ENCODE data around the gene STPG2.

Gene STPG2

GRCh38 chr4:98143001-98143899 lies at the start of gene STPG2:
STPG2 (minus strand) TSS chr4:98143476.
- DNase-seq (ENCODE audit: extremely low read depth in 1 of 2, low read depth in 1 of 2): peak; percentile 83 to 90

- DNase-seq (ENCODE audit: extremely low read depth in 1 of 2, low read depth in 1 of 2): no peak
Measured at GRCh38 chr4:98185279-98185678, 42.0 kb upstream of the STPG2 start.

GRCh38 chr4:98181809-98182208 lies 38.5 kb upstream of the STPG2 start:
- DNase-seq (ENCODE audit: extremely low read depth in 1 of 2, low read depth in 1 of 2): no peak

- DNase-seq (ENCODE audit: extremely low read depth in 1 of 2, low read depth in 1 of 2): no peak
Measured at GRCh38 chr4:98179951-98180350, 36.7 kb upstream of the STPG2 start.

GRCh38 chr4:98176531-98176930 lies 33.3 kb upstream of the STPG2 start:
- DNase-seq (ENCODE audit: extremely low read depth in 1 of 2, low read depth in 1 of 2): no peak

GRCh38 chr4:98170035-98170434 lies 26.8 kb upstream of the STPG2 start:
- DNase-seq (ENCODE audit: extremely low read depth in 1 of 2, low read depth in 1 of 2): no peak

- no peak for DNase-seq (ENCODE audit: extremely low read depth in 1 of 2, low read depth in 1 of 2)
Measured at GRCh38 chr4:98166731-98167041, 23.4 kb upstream of the STPG2 start.

- DNase-seq (ENCODE audit: extremely low read depth in 1 of 2, low read depth in 1 of 2): no peak
Measured at GRCh38 chr4:98166025-98166730, 22.9 kb upstream of the STPG2 start.

GRCh38 chr4:98162696-98163095 lies 19.4 kb upstream of the STPG2 start:
- no peak for DNase-seq (ENCODE audit: extremely low read depth in 1 of 2, low read depth in 1 of 2)

GRCh38 chr4:98151145-98151924 lies 8.1 kb upstream of the STPG2 start:
- no peak for DNase-seq (ENCODE audit: extremely low read depth in 1 of 2, low read depth in 1 of 2)

- no peak for DNase-seq (ENCODE audit: extremely low read depth in 1 of 2, low read depth in 1 of 2)
Measured at GRCh38 chr4:98150092-98150761, 7.0 kb upstream of the STPG2 start.

- no peak for DNase-seq (ENCODE audit: extremely low read depth in 1 of 2, low read depth in 1 of 2)
Measured at GRCh38 chr4:98148856-98149255, 5.6 kb upstream of the STPG2 start.

- no peak for DNase-seq (ENCODE audit: extremely low read depth in 1 of 2, low read depth in 1 of 2)
Measured at GRCh38 chr4:98126141-98126540, 17.1 kb downstream of the STPG2 start.

- DNase-seq (ENCODE audit: extremely low read depth in 1 of 2, low read depth in 1 of 2): no peak
Measured at GRCh38 chr4:98125585-98125984, 17.7 kb downstream of the STPG2 start.

- DNase-seq (ENCODE audit: extremely low read depth in 1 of 2, low read depth in 1 of 2): no peak
Measured at GRCh38 chr4:98117363-98117762, 25.9 kb downstream of the STPG2 start.

GRCh38 chr4:98113012-98113411 lies 30.3 kb downstream of the STPG2 start:
- no peak for DNase-seq (ENCODE audit: extremely low read depth in 1 of 2, low read depth in 1 of 2)

GRCh38 chr4:98110929-98111328 lies 32.3 kb downstream of the STPG2 start:
- no peak for DNase-seq (ENCODE audit: extremely low read depth in 1 of 2, low read depth in 1 of 2)

- DNase-seq (ENCODE audit: extremely low read depth in 1 of 2, low read depth in 1 of 2): no peak
Measured at GRCh38 chr4:98110214-98110613, 33.1 kb downstream of the STPG2 start.

- DNase-seq (ENCODE audit: extremely low read depth in 1 of 2, low read depth in 1 of 2): no peak
Measured at GRCh38 chr4:98102660-98103059, 40.6 kb downstream of the STPG2 start.

GRCh38 chr4:98101988-98102387 lies 41.3 kb downstream of the STPG2 start:
- no peak for DNase-seq (ENCODE audit: extremely low read depth in 1 of 2, low read depth in 1 of 2)

GRCh38 chr4:98098764-98099163 lies 44.5 kb downstream of the STPG2 start:
- no peak for DNase-seq (ENCODE audit: extremely low read depth in 1 of 2, low read depth in 1 of 2)
